Osteocyte (in vitro differentiated cells): ENCODE measurements around the gene AFF3. TPM values are rescaled to one million over a fixed set of nuclear protein-coding genes. Genes with fewer than 3 reads are reported as not detected.
"Not testable (repeated sequence)": the region's sequence is repeated elsewhere in the genome, so short reads cannot be mapped to it uniquely, and the experiment has no call there.

Experiments
- DNase-seq: peaks from one replicate; pipeline ENCODE4 v3.0.0; 2021; ENCODE audit warnings: mixed read lengths; ENCODE audit not compliant: unreplicated experiment; ENCODE audit errors: extremely low spot score
- H3K27ac Mint-ChIP-seq: one replicate; pipeline ENCODE4 v1.8.0; 2021; ENCODE audit warnings: mild to moderate bottlenecking, mixed read lengths; ENCODE audit not compliant: unreplicated experiment
- H3K27me3 Mint-ChIP-seq: one replicate; pipeline ENCODE4 v1.8.0; 2021; ENCODE audit warnings: mixed read lengths; ENCODE audit not compliant: unreplicated experiment
- H3K36me3 Mint-ChIP-seq: one replicate; pipeline ENCODE4 v1.8.0; 2021; ENCODE audit warnings: mixed read lengths; ENCODE audit not compliant: unreplicated experiment
- H3K4me1 Mint-ChIP-seq: one replicate; pipeline ENCODE4 v1.8.0; 2021; ENCODE audit warnings: mixed read lengths; ENCODE audit not compliant: unreplicated experiment
- H3K4me3 Mint-ChIP-seq: one replicate; pipeline ENCODE4 v1.8.0; 2021; ENCODE audit warnings: mild to moderate bottlenecking, moderate library complexity, mixed read lengths; ENCODE audit not compliant: unreplicated experiment
- H3K9me3 Mint-ChIP-seq: one replicate; pipeline ENCODE4 v1.8.0; 2021; ENCODE audit warnings: mixed read lengths; ENCODE audit not compliant: unreplicated experiment
- total RNA-seq: library from RNA; stranded (reverse); gene quantifications from 2 replicates; pipeline ENCODE4 v1.2.1, GENCODE V29; 2021
- TF ChIP-seq, protein P1 (sequence below): fragments of 200-600 bp; sonication (generic); IDR thresholded peaks from 2 replicates; pipeline ENCODE4 v1.5.0; 2021; ENCODE audit warnings: antibody characterized with exemption, mild to moderate bottlenecking, moderate library complexity

The AFF3 gene
- total RNA-seq, 1 donor from 2014 or later, result 248 TPM

DNA sequence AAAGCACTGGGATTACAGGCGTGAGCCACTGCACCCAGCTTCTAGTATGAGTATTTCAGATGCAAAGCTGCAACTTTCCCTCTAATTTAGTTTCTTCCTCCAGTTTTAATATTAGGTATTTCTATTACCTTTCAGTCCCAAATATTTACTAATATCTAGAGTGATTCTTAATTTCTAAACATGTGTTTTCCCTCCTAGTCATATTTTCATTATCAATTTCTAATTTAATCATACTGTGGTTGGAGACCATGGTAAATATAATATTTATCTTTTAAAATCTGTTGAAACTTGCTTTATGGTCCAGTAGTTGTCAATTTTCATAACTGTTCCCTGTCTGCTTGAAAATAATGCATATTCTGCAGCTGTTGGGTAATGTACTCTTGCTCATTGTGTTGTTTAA, 406.6 kb downstream of the AFF3 start:
- TF ChIP-seq, protein P1, sequence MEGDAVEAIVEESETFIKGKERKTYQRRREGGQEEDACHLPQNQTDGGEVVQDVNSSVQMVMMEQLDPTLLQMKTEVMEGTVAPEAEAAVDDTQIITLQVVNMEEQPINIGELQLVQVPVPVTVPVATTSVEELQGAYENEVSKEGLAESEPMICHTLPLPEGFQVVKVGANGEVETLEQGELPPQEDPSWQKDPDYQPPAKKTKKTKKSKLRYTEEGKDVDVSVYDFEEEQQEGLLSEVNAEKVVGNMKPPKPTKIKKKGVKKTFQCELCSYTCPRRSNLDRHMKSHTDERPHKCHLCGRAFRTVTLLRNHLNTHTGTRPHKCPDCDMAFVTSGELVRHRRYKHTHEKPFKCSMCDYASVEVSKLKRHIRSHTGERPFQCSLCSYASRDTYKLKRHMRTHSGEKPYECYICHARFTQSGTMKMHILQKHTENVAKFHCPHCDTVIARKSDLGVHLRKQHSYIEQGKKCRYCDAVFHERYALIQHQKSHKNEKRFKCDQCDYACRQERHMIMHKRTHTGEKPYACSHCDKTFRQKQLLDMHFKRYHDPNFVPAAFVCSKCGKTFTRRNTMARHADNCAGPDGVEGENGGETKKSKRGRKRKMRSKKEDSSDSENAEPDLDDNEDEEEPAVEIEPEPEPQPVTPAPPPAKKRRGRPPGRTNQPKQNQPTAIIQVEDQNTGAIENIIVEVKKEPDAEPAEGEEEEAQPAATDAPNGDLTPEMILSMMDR, result no peak
- no peak overlapping the region for H3K27ac Mint-ChIP-seq
- H3K4me1 Mint-ChIP-seq, result peaks cover 5% of the 10 kb centered on the region
- peaks cover 11% of the 10 kb centered on the region for H3K9me3 Mint-ChIP-seq
- no peak overlapping the region for H3K4me3 Mint-ChIP-seq
- no peak for DNase-seq
- peaks cover 36% of the 10 kb centered on the region for H3K36me3 Mint-ChIP-seq
- no peaks in the 10 kb centered on the region for H3K27me3 Mint-ChIP-seq

DNA sequence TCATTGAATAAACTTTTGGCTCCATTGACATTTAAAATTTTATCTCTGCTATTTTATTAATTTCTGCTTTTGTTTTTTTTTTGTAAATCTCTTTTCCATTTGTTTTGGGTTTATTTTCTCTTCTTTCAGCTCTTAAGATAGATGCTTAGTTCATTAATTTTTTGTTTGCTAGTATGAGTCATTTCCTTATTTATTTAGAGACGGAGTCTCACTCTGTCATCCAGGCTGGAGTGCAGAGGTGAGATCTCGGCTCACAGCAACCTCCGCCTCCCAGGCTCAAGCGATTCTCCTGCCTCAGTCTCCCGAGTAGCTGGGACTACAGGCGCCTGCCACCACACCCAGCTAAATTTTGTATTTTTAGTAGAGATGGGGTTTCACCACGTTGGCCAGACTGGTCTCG, 407.1 kb downstream of the AFF3 start:
- not testable (repeated sequence) for H3K4me3 Mint-ChIP-seq

DNA sequence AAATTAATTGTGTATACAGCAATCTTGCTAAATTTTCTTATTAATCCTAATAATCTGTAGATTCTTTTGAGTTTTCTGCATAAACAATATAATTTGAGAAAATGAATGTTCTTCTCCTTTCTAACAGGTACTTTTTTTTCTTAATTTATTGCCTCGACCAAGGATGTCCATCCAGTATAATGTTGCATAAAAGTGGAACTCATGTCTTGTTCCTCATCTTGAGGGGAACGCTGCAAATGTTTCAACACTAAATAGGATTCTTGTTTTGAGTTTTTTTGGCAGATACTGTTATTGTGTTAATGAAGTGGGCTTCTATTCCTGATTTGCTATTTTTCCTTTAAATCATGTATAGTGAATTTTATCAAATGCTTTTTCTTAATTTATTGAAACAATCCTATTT, 408.2 kb downstream of the AFF3 start:
- Mint-ChIP-seq H3K27ac (no peak overlapping the region), H3K9me3 (peaks cover 8% of the 10 kb centered on the region), H3K27me3 (no peaks in the 10 kb centered on the region), H3K4me1 (peaks cover 9% of the 10 kb centered on the region), H3K4me3 (no peak overlapping the region), H3K36me3 (peaks cover 35% of the 10 kb centered on the region)
- TF ChIP-seq, protein P1, result no peak
- no peak for DNase-seq

More for the DNA sequence above, 407.1 kb downstream of the AFF3 start:
- not testable (repeated sequence) for DNase-seq, H3K27ac Mint-ChIP-seq, H3K27me3 Mint-ChIP-seq, H3K4me1 Mint-ChIP-seq
- Mint-ChIP-seq H3K9me3 (peaks cover 11% of the 10 kb centered on the region), H3K36me3 (peaks cover 36% of the 10 kb centered on the region)

DNA sequence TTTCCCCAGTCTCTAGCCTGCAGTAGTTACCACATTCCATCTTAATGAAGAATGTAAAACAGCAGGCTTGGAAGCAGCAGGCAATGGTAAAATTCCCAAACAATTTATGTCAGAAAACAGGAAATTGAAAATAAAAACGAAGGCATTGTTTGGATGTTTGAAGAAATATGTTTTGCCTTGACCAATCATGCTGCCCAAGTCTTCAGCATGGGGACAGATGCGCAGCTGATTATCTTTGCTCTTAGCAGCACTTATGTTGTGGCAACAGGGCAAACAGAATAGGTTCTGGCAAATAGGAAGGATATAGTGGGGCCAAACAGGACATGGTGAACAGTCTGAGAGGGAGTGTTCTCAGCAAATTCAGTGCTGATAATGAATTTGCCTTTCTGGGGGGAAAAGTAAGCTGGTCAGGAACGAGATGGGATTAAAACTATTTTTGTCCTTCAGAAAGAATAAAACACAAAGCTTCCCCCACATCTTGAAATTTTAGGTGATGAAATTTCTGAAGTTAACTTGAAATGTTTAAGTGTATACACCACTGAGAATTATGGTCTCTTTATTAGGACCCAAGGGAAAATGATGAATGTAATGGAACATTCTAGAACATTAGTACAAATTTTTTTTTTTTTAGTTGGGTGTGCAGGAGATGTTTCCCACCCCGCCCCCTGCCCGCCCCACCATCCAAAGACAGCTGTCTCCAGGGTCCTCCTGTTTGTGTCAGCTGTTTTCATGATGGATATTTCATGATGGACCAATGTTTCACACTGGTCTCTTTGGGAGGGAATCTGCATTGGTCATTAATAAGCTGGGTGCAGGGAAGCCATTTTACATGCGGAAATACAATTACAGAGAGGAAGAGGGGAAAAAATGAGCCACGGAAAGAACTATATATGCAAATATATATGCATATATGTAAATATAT, 413.0 kb downstream of the AFF3 start:
- TF ChIP-seq, protein P1, result no peak
- peaks cover 24% of the 10 kb centered on the region for H3K36me3 Mint-ChIP-seq
- DNase-seq, result no peak
- no peak overlapping the region for H3K4me3 Mint-ChIP-seq
- no peaks in the 10 kb centered on the region for H3K27me3 Mint-ChIP-seq
- H3K4me1 Mint-ChIP-seq, result peaks cover 29% of the 10 kb centered on the region
- peak overlapping the region; percentile 73 for H3K27ac Mint-ChIP-seq
- no peaks in the 10 kb centered on the region for H3K9me3 Mint-ChIP-seq

DNA sequence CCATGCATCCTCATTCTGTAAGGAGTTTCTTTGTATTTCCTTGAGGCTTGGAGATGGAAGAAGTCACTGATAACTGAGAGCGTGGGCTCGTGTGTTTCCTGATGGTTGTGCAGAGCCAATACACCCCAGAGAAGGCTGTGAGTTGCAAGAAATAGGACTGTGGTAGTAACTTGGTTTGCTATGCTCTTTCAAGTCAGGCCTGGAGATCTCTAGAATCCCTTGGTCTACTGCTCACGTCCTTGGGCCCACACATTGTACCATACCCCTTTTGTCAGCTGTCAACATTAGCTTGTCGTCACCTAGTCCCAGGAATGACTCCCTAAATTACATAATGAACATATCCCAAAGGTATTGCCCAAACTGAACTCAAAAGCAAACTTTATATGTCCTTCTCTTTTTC, 414.2 kb downstream of the AFF3 start:
- peaks cover 6% of the 10 kb centered on the region for H3K9me3 Mint-ChIP-seq
- peaks cover 30% of the 10 kb centered on the region for H3K36me3 Mint-ChIP-seq
- TF ChIP-seq, protein P1, result no peak
- no peaks in the 10 kb centered on the region for H3K27me3 Mint-ChIP-seq
- peak overlapping the region; percentile 52 for H3K27ac Mint-ChIP-seq
- H3K4me3 Mint-ChIP-seq, result no peak overlapping the region
- DNase-seq, result no peak
- H3K4me1 Mint-ChIP-seq, result peaks cover 38% of the 10 kb centered on the region
